ENCODE data around the gene ZBED1.
"Not testable (repeated sequence)": the region's sequence is repeated elsewhere in the genome, so short reads cannot be mapped to it uniquely, and the experiment has no call there.

Gene ZBED1

GRCh38 chrX:2474963-2475726, 25.6 kb downstream of the ZBED1 start:
- DNase-seq (ENCODE audit: low read depth) = no peak

GRCh38 chrX:2474280-2474962, 26.4 kb downstream of the ZBED1 start:
- no peak for DNase-seq (ENCODE audit: low read depth)

- DNase-seq (ENCODE audit: low read depth) = not testable (repeated sequence)
Measured at GRCh38 chrX:2473064-2473463, 27.7 kb downstream of the ZBED1 start.

GRCh38 chrX:2471641-2472040, 29.1 kb downstream of the ZBED1 start:
- DNase-seq (ENCODE audit: low read depth) = no peak

- not testable (repeated sequence) for DNase-seq (ENCODE audit: low read depth)
Measured at GRCh38 chrX:2471126-2471525, 29.6 kb downstream of the ZBED1 start.

- not testable (repeated sequence) for DNase-seq (ENCODE audit: low read depth)
Measured at GRCh38 chrX:2469852-2470251, 30.9 kb downstream of the ZBED1 start.

GRCh38 chrX:2469196-2469685, 31.5 kb downstream of the ZBED1 start:
- no peak for DNase-seq (ENCODE audit: low read depth)

- DNase-seq (ENCODE audit: low read depth) = no peak
Measured at GRCh38 chrX:2468261-2469195, 32.2 kb downstream of the ZBED1 start.

GRCh38 chrX:2466876-2467656, 33.7 kb downstream of the ZBED1 start:
- no peak for DNase-seq (ENCODE audit: low read depth)

GRCh38 chrX:2464677-2465166, 36.1 kb downstream of the ZBED1 start:
- no peak for DNase-seq (ENCODE audit: low read depth)

- DNase-seq (ENCODE audit: low read depth) = no peak
Measured at GRCh38 chrX:2463973-2464676, 36.7 kb downstream of the ZBED1 start.

- not testable (repeated sequence) for DNase-seq (ENCODE audit: low read depth)
Measured at GRCh38 chrX:2463481-2463880, 37.3 kb downstream of the ZBED1 start.

- DNase-seq (ENCODE audit: low read depth) = no peak
Measured at GRCh38 chrX:2462780-2463179, 38.0 kb downstream of the ZBED1 start.

GRCh38 chrX:2462074-2462473, 38.7 kb downstream of the ZBED1 start:
- DNase-seq (ENCODE audit: low read depth) = no peak

GRCh38 chrX:2461711-2462016, 39.1 kb downstream of the ZBED1 start:
- no peak for DNase-seq (ENCODE audit: low read depth)

GRCh38 chrX:2460821-2461710, 39.7 kb downstream of the ZBED1 start:
- not testable (repeated sequence) for DNase-seq (ENCODE audit: low read depth)

- not testable (repeated sequence) for DNase-seq (ENCODE audit: low read depth)
Measured at GRCh38 chrX:2460048-2460447, 40.7 kb downstream of the ZBED1 start.

GRCh38 chrX:2458309-2458708, 42.5 kb downstream of the ZBED1 start:
- DNase-seq (ENCODE audit: low read depth) = no peak

GRCh38 chrX:2457289-2458133, 43.3 kb downstream of the ZBED1 start:
- DNase-seq (ENCODE audit: low read depth) = no peak
